A549 (cell line): ENCODE data around the gene CIAO2B.

Experiments
- BCL3 ChIP-seq: fragments of >200 bp; sonication (Bioruptor Twin); formaldehyde crosslinking; IDR thresholded peaks from 3 replicates; pipeline ENCODE4 v1.6.1; 2016
- CTCF ChIP-seq: fragments of >200 bp; sonication (Bioruptor Twin); formaldehyde crosslinking; IDR thresholded peaks from 3 replicates; pipeline ENCODE4 v1.5.1; 2016
- NPAS2 ChIP-seq: fragments of 250-450 bp; sonication (Bioruptor Pico); IDR thresholded peaks from 2 replicates; pipeline ENCODE4 v1.8.0; 2022; ENCODE audit warnings: mild to moderate bottlenecking, moderate library complexity, borderline replicate concordance
- POLR2A ChIP-seq: IDR thresholded peaks from 2 replicates; pipeline ENCODE4 v1.6.1; 2012; ENCODE audit warnings: mild to moderate bottlenecking, low read length
- RFX5 ChIP-seq: fragments of 450-650 bp; IDR thresholded peaks from 2 replicates; pipeline ENCODE4 v1.7.1; 2014; ENCODE audit warnings: antibody characterized with exemption, mild to moderate bottlenecking, moderate library complexity
- RNF2 ChIP-seq: fragments of 200-600 bp; sonication (generic); IDR thresholded peaks from 2 replicates; pipeline ENCODE4 v1.6.1; 2016; ENCODE audit warnings: low read depth, mild to moderate bottlenecking, antibody characterized with exemption, moderate library complexity, borderline replicate concordance

DNA sequence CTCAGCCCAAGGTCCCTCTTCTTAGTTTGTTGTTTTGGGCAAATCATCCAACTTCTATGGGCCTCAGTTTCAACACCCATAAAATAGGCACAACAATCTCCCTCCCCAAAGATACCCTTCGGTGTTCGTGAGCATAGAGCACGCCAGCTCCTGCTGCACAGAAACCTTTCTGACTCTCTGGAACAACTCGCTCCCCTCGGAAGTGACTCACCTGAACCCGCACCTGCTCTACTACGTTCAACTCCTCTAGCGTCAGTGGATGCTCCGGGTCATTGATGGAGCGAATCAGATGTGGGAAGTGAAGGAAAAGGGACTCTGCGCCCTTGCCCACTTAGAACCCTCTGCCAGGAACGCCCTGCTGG is 445 bp downstream of the CIAO2B start:
- no peak for TF ChIP-seq CTCF
- TF ChIP-seq RNF2 = no peak
- no peak for TF ChIP-seq RFX5
- no peak for TF ChIP-seq BCL3
- TF ChIP-seq POLR2A = no peak
- no peak for TF ChIP-seq NPAS2
